ENCODE measurements around the gene NMNAT2. TPM values are rescaled to one million over a fixed set of nuclear protein-coding genes. Genes with fewer than 3 reads are reported as not detected.

The NMNAT2 gene
- total RNA-seq, 1 donor from 2014 or later: 0.62 TPM

DNA sequence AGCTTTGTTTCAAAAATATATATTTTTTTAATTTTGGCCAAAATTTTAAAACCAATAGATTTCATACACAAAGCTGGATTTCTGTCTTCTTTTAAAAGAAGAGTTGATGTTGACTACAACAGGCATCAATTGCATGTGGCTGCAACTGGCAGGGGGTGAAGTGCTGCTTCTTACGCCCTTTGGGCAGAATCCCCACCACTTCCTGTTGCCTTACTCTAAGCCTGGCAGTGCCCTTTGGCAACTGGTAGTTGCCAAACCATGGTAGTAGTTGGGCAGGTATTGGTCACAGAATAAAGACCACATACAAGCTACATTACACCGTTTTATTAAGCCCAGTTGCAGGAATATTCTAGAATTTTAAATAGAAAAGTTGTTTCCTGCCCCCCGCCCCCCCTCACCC lies 215.1 kb downstream of the NMNAT2 start:
- intact Hi-C loops (cut with DNase I): no loop called here
- TF ChIP-seq, protein P1, sequence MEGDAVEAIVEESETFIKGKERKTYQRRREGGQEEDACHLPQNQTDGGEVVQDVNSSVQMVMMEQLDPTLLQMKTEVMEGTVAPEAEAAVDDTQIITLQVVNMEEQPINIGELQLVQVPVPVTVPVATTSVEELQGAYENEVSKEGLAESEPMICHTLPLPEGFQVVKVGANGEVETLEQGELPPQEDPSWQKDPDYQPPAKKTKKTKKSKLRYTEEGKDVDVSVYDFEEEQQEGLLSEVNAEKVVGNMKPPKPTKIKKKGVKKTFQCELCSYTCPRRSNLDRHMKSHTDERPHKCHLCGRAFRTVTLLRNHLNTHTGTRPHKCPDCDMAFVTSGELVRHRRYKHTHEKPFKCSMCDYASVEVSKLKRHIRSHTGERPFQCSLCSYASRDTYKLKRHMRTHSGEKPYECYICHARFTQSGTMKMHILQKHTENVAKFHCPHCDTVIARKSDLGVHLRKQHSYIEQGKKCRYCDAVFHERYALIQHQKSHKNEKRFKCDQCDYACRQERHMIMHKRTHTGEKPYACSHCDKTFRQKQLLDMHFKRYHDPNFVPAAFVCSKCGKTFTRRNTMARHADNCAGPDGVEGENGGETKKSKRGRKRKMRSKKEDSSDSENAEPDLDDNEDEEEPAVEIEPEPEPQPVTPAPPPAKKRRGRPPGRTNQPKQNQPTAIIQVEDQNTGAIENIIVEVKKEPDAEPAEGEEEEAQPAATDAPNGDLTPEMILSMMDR (IDR thresholded peaks at IDR 0.05): no peak

DNA sequence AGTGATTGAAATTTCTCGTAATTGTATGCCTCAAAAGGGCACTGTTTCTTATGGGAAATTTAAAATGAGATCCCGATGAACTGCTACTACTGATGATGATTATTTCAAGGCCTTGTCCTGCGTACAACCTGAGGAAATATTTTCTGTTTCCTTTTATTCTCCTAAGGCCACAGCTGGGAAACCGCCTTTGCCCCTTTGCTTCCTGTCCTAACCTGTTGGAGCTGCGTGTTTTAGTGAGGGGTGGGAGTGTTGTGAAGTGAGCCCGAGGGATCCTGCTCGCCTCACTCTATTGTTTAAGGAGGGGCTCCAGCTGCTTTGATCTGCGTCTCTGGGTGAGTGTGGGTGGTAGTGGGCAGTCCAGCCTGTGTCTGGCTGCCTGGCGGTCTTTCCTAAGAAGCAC lies 217.7 kb downstream of the NMNAT2 start:
- ATAC-seq: no peak
- H3K27ac ChIP-seq: no peak overlapping the region
- TF ChIP-seq, protein P1 (IDR thresholded peaks at IDR 0.05): no peak
- intact Hi-C loops (cut with DNase I): no loop called here
- H3K27me3 ChIP-seq (ENCODE audit: low read depth): no peaks in the 10 kb centered on the region
- no peaks in the 10 kb centered on the region for H3K4me1 ChIP-seq
- no peak overlapping the region for H3K4me3 ChIP-seq
- DNase-seq: no peak
- no peaks in the 10 kb centered on the region for H3K9me3 ChIP-seq
- H3K36me3 ChIP-seq: no peaks in the 10 kb centered on the region

More for the DNA sequence above, 215.1 kb downstream of the NMNAT2 start:
- no peaks in the 10 kb centered on the region for H3K4me1 ChIP-seq
- H3K27ac ChIP-seq: no peak overlapping the region
- H3K9me3 ChIP-seq: no peaks in the 10 kb centered on the region
- ATAC-seq (no peak), DNase-seq (no peak)
- no peaks in the 10 kb centered on the region for H3K27me3 ChIP-seq (ENCODE audit: low read depth)
- no peaks in the 10 kb centered on the region for H3K36me3 ChIP-seq
- H3K4me3 ChIP-seq: no peak overlapping the region

- Histone ChIP-seq H3K36me3 (no peaks in the 10 kb centered on the region), H3K27ac (no peak overlapping the region)
- TF ChIP-seq, protein P1 (IDR thresholded peaks at IDR 0.05): no peak
These were observed 218.9 kb downstream of the NMNAT2 start for GRCh38 chr1:183199304-183199703.

DNA sequence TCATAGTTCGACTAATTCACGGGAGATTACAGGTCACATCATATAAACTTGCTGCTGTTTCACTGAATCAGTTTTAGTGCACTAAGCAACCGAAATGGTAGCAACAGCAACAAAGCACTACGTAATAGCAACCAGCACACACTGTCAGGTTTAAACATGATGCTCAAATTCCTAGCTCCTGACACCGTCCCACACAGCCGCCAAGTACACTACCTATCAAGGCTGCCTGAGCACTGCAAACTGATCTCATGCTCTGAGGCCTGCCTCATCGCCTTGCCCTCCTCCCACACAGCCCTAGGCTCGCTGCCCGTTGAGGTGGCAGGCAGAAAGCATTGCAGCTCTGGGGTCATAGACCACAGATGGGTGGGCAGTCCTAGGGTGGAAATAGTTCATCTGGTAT lies 219.7 kb downstream of the NMNAT2 start:
- no peaks in the 10 kb centered on the region for H3K36me3 ChIP-seq
- no peaks in the 10 kb centered on the region for H3K27me3 ChIP-seq (ENCODE audit: low read depth)
- H3K27ac ChIP-seq: no peak overlapping the region
- no peak overlapping the region for H3K4me3 ChIP-seq
- no peaks in the 10 kb centered on the region for H3K9me3 ChIP-seq
- intact Hi-C loops (cut with DNase I): no loop called here
- no peaks in the 10 kb centered on the region for H3K4me1 ChIP-seq
- ATAC-seq (peak; percentile 34 to 37), DNase-seq (no peak)
- TF ChIP-seq, protein P1 (IDR thresholded peaks at IDR 0.05): no peak

More at GRCh38 chr1:183199304-183199703, 218.9 kb downstream of the NMNAT2 start:
- intact Hi-C loops (cut with DNase I): no loop called here
- Histone ChIP-seq H3K9me3 (no peaks in the 10 kb centered on the region), H3K27me3 (ENCODE audit: low read depth) (no peaks in the 10 kb centered on the region), H3K4me1 (no peaks in the 10 kb centered on the region), H3K4me3 (no peak overlapping the region)
- no peak for ATAC-seq
- DNase-seq: no peak

Other genes with a start within 250 kb of the NMNAT2 start
- gene LAMC2, start 232.1 kb downstream of the NMNAT2 start, total RNA-seq: 24.9 TPM
- gene SMG7, start 54.1 kb upstream of the NMNAT2 start, total RNA-seq: 58.9 TPM
- gene NCF2, start 172.1 kb upstream of the NMNAT2 start, total RNA-seq: 211 TPM
- gene ARPC5, start 217.4 kb upstream of the NMNAT2 start, total RNA-seq: 191 TPM
- gene APOBEC4, start 234.9 kb upstream of the NMNAT2 start, total RNA-seq: 3.0 TPM

All from lower lobe of right lung (tissue), 2 donors.